GM23338 (cell line): Measurements from ENCODE around the gene WDR13. TPM values are rescaled to one million over a fixed set of nuclear protein-coding genes. Genes with fewer than 3 reads are reported as not detected.

Source experiments
- ATAC-seq: fragments of 200-7000 bp; cut with Tn5 transposase; 3 replicates; pipeline ENCODE4 v1.9.1; 2020
- DNase-seq: peaks from one replicate; pipeline ENCODE4 v3.0.0-alpha.2; 2015; ENCODE audit warnings: low spot score
- H2AFZ ChIP-seq: fragments of 200-600 bp; sonication (generic); 2 replicates; pipeline ENCODE4 v1.8.0; 2016; ENCODE audit warnings: antibody characterized with exemption, mild to moderate bottlenecking, moderate library complexity
- H3F3A ChIP-seq: fragments of 200-600 bp; sonication (generic); replicated peaks from 2 replicates; pipeline ENCODE4 v1.8.0; 2017; ENCODE audit warnings: antibody characterized with exemption, mixed run types, low read depth
- H3K27ac ChIP-seq: fragments of 200-600 bp; sonication (generic); 2 replicates; pipeline ENCODE4 v1.6.1; 2016; ENCODE audit warnings: low read depth
- H3K27me3 ChIP-seq: fragments of 200-600 bp; sonication (generic); 2 replicates; pipeline ENCODE4 v1.8.0; 2016; ENCODE audit warnings: mild to moderate bottlenecking, mixed run types, moderate library complexity; ENCODE audit not compliant: insufficient read depth
- H3K36me3 ChIP-seq: fragments of 200-600 bp; sonication (generic); 2 replicates; pipeline ENCODE4 v1.8.0; 2016; ENCODE audit warnings: mild to moderate bottlenecking; ENCODE audit not compliant: insufficient read depth
- H3K4me1 ChIP-seq: fragments of 200-600 bp; sonication (generic); 2 replicates; pipeline ENCODE4 v1.8.0; 2016; ENCODE audit warnings: mild to moderate bottlenecking, moderate library complexity; ENCODE audit not compliant: insufficient read depth
- H3K4me2 ChIP-seq: fragments of 200-600 bp; sonication (generic); 2 replicates; pipeline ENCODE4 v1.7.1; 2017; ENCODE audit warnings: mixed run types
- H3K4me3 ChIP-seq: fragments of 200-600 bp; sonication (generic); 2 replicates; pipeline ENCODE4 v1.6.1; 2016; ENCODE audit warnings: mixed run types
- H3K79me2 ChIP-seq: fragments of 200-600 bp; sonication (generic); replicated peaks from 2 replicates; pipeline ENCODE4 v1.8.0; 2017; ENCODE audit warnings: mild to moderate bottlenecking; ENCODE audit not compliant: insufficient read depth
- H3K9me2 ChIP-seq: fragments of 200-600 bp; sonication (generic); 2 replicates; pipeline ENCODE4 v1.8.0; 2017; ENCODE audit not compliant: insufficient read depth
- H4K20me1 ChIP-seq: fragments of 200-600 bp; sonication (generic); replicated peaks from 2 replicates; pipeline ENCODE4 v1.8.0; 2017; ENCODE audit warnings: mild to moderate bottlenecking; ENCODE audit not compliant: insufficient read depth
- H3K27ac Mint-ChIP-seq: 2 replicates; pipeline ENCODE4 v1.8.0; 2020; ENCODE audit warnings: inconsistent platforms, mild to moderate bottlenecking, moderate library complexity, mixed read lengths
- H3K27me3 Mint-ChIP-seq: 3 replicates; pipeline ENCODE4 v1.8.0; 2022; ENCODE audit warnings: low read depth, mild to moderate bottlenecking, moderate library complexity, mixed read lengths, inconsistent platforms; ENCODE audit not compliant: insufficient read depth, poor library complexity
- H3K36me3 Mint-ChIP-seq: 3 replicates; pipeline ENCODE4 v1.8.0; 2021; ENCODE audit warnings: low read depth, mild to moderate bottlenecking, inconsistent platforms, moderate library complexity, mixed read lengths
- H3K4me1 Mint-ChIP-seq: 3 replicates; pipeline ENCODE4 v1.8.0; 2020; ENCODE audit warnings: mild to moderate bottlenecking, inconsistent platforms, mixed read lengths
- H3K4me3 Mint-ChIP-seq: 3 replicates; pipeline ENCODE4 v1.8.0; 2021; ENCODE audit warnings: moderate library complexity, mild to moderate bottlenecking, inconsistent platforms, mixed read lengths
- H3K9me3 Mint-ChIP-seq: 3 replicates; pipeline ENCODE4 v1.8.0; 2020; ENCODE audit warnings: moderate library complexity, mild to moderate bottlenecking, inconsistent platforms, mixed read lengths
- CREB1 ChIP-seq: fragments of 250-450 bp; sonication (Bioruptor Pico); IDR thresholded peaks from 2 replicates; pipeline ENCODE4 v1.5.0; 2020; ENCODE audit warnings: low read depth, mild to moderate bottlenecking, moderate library complexity
- ETS1 ChIP-seq: IDR thresholded peaks from 2 replicates; pipeline ENCODE4 v1.6.1; 2016; ENCODE audit warnings: antibody characterized with exemption
- EZH2 ChIP-seq: fragments of 200-600 bp; sonication (generic); IDR thresholded peaks from one replicate; pipeline ENCODE4 v1.8.0; 2017; ENCODE audit warnings: antibody characterized with exemption, mild to moderate bottlenecking, low read depth; ENCODE audit not compliant: unreplicated experiment
- EZH2phosphoT487 ChIP-seq: fragments of 200-600 bp; sonication (generic); IDR thresholded peaks from one replicate; pipeline ENCODE4 v1.8.1; 2018; ENCODE audit warnings: antibody characterized with exemption; ENCODE audit not compliant: unreplicated experiment
- JUNB ChIP-seq: IDR thresholded peaks from one replicate; pipeline ENCODE4 v1.6.1; 2016; ENCODE audit warnings: antibody characterized with exemption; ENCODE audit not compliant: unreplicated experiment
- NANOG ChIP-seq: IDR thresholded peaks from 2 replicates; pipeline ENCODE4 v1.6.1; 2016; ENCODE audit warnings: antibody characterized with exemption, borderline replicate concordance
- POLR2AphosphoS5 ChIP-seq: IDR thresholded peaks from 2 replicates; pipeline ENCODE4 v1.6.1; 2016; ENCODE audit warnings: antibody characterized with exemption, low read depth
- REST ChIP-seq: IDR thresholded peaks from one replicate; pipeline ENCODE4 v1.6.1; 2018; ENCODE audit warnings: antibody characterized with exemption; ENCODE audit not compliant: unreplicated experiment
- STAT1 ChIP-seq: IDR thresholded peaks from one replicate; pipeline ENCODE4 v1.6.1; 2016; ENCODE audit warnings: antibody characterized with exemption; ENCODE audit not compliant: unreplicated experiment
- ZNF114 ChIP-seq: fragments of 250-450 bp; sonication (Bioruptor Pico); IDR thresholded peaks from 2 replicates; pipeline ENCODE4 v1.5.0; 2020; ENCODE audit warnings: mild to moderate bottlenecking, moderate library complexity
- ZNF331 ChIP-seq: fragments of 250-450 bp; sonication (Bioruptor Pico); IDR thresholded peaks from 2 replicates; pipeline ENCODE4 v1.5.0; 2020; ENCODE audit warnings: low read depth, mild to moderate bottlenecking, moderate library complexity
- ZNF462 ChIP-seq: fragments of 250-450 bp; sonication (Bioruptor Pico); IDR thresholded peaks from 2 replicates; pipeline ENCODE4 v1.5.0; 2020; ENCODE audit warnings: mild to moderate bottlenecking, moderate library complexity
- polyA plus RNA-seq: library from polyadenylated mRNA; unstranded; fragments of >200 nt; fragmentation: Nextera tagmentation; extraction: Ambion mirVana; gene quantifications from 2 replicates; pipeline ENCODE4 v1.2.1, GENCODE V29; 2016
- total RNA-seq: library from RNA; depleted of rRNA; stranded (reverse); fragments of >200 nt; shearing (Covaris generic); gene quantifications from 2 replicates; pipeline ENCODE4 v1.2.3, GENCODE V29; 2014

Gene WDR13
- total and polyA plus RNA-seq, 2 experiments from 2014 or later = 24.2 to 24.9 TPM

GRCh38 chrX:48636301-48636700 is 39.0 kb downstream of the WDR13 start (continued):
- TF ChIP-seq ZNF462 (CRISPR knock-in tag) (no peak), CREB1 (CRISPR knock-in tag) (no peak), ETS1 (no peak), EZH2 (no peak), JUNB (no peak), ZNF331 (CRISPR knock-in tag) (no peak)

GRCh38 chrX:48636776-48637175 is 39.5 kb downstream of the WDR13 start:
- H3K79me2 ChIP-seq = no peaks in the 10 kb centered on the region
- Mint-ChIP-seq H3K27ac (no peak overlapping the region), H3K27me3 (peaks cover 1% of the 10 kb centered on the region), H3K36me3 (no peaks in the 10 kb centered on the region), H3K9me3 (no peaks in the 10 kb centered on the region), H3K4me1 (no peaks in the 10 kb centered on the region), H3K4me3 (no peak overlapping the region)
- no peaks in the 10 kb centered on the region for H3F3A ChIP-seq
- no peak for DNase-seq
- H3K27me3 ChIP-seq = no peaks in the 10 kb centered on the region
- ATAC-seq = no peak
- no peaks in the 10 kb centered on the region for H4K20me1 ChIP-seq
- H3K4me1 ChIP-seq = no peaks in the 10 kb centered on the region
- no peaks in the 10 kb centered on the region for H3K36me3 ChIP-seq
- H3K4me2 ChIP-seq = no peak overlapping the region
- no peak overlapping the region for H3K4me3 ChIP-seq
- H3K9me2 ChIP-seq = no peaks in the 10 kb centered on the region
- H3K27ac ChIP-seq = no peak overlapping the region
- no peak overlapping the region for H2AFZ ChIP-seq
- TF ChIP-seq POLR2AphosphoS5 = no peak
- no peak for TF ChIP-seq ZNF331 (CRISPR knock-in tag)
- no peak for TF ChIP-seq EZH2
- no peak for TF ChIP-seq NANOG
- no peak for TF ChIP-seq ZNF114 (CRISPR knock-in tag)
- no peak for TF ChIP-seq REST
- TF ChIP-seq ETS1 = no peak
- no peak for TF ChIP-seq EZH2phosphoT487
- TF ChIP-seq STAT1 = no peak
- TF ChIP-seq JUNB = no peak
